ENCODE data around the gene STX3.

- TF ChIP-seq CTCF (IDR thresholded peaks at IDR 0.05; ENCODE audit: control extremely low read depth in 1 of 3, insufficient read depth in 1 of 3, low read depth in 1 of 3, low read length in 3 of 3) (no peak), POLR2AphosphoS5 (IDR thresholded peaks at IDR 0.05; ENCODE audit: low read depth, low read length) (no peak), POLR2A (IDR thresholded peaks at IDR 0.05; ENCODE audit: control extremely low read depth in 1 of 2, low read depth in 2 of 2, low read length in 2 of 2) (no peak), BRCA1 (IDR thresholded peaks at IDR 0.05; ENCODE audit: low read depth, low read length) (no peak), SP1 (IDR thresholded peaks at IDR 0.05; ENCODE audit: low read depth, low read length) (no peak), RXRA (IDR thresholded peaks at IDR 0.05; ENCODE audit: insufficient read depth, low read depth, low read length) (no peak)
Measured at GRCh38 chr11:59829358-59829757, 74.2 kb downstream of the STX3 start.

Measured in H1 (cell line).